Measurements from ENCODE around the gene NFATC2.

DNA sequence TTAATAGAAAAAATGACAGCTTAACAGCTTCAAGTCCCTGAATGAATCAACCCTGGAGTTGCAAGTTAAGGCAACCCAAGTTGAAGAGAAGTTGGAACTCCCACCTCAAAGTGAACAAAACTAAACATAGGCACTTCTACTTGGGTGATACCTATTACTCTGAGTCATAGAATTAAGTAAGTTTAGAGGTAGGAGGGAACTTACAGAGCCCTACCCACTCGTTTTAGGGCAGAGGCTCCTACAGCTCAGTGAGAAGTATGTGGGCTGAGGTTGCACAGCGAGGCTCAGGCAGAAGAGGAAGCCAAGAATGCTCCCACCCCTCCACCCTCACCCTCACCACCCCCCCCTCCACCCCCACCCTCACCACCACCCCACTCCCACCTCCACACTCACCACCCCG lies 42.2 kb downstream of the NFATC2 start:
- no peak for TF ChIP-seq POLR2A (IDR thresholded peaks at IDR 0.05; ENCODE audit: low read depth)
- TF ChIP-seq, protein P1, sequence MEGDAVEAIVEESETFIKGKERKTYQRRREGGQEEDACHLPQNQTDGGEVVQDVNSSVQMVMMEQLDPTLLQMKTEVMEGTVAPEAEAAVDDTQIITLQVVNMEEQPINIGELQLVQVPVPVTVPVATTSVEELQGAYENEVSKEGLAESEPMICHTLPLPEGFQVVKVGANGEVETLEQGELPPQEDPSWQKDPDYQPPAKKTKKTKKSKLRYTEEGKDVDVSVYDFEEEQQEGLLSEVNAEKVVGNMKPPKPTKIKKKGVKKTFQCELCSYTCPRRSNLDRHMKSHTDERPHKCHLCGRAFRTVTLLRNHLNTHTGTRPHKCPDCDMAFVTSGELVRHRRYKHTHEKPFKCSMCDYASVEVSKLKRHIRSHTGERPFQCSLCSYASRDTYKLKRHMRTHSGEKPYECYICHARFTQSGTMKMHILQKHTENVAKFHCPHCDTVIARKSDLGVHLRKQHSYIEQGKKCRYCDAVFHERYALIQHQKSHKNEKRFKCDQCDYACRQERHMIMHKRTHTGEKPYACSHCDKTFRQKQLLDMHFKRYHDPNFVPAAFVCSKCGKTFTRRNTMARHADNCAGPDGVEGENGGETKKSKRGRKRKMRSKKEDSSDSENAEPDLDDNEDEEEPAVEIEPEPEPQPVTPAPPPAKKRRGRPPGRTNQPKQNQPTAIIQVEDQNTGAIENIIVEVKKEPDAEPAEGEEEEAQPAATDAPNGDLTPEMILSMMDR (IDR thresholded peaks at IDR 0.05), result no peak
- TF ChIP-seq EP300 (IDR thresholded peaks at IDR 0.05), result no peak

Measured in esophagus muscularis mucosa (tissue), 4 donors.